K562 (cell line): Measurements from ENCODE around the gene CBLIF. TPM values are rescaled to one million over a fixed set of nuclear protein-coding genes. Genes with fewer than 3 reads are reported as not detected.

Experiments used
- ATAC-seq: fragments of 200-7000 bp; cut with Tn5 transposase; 3 replicates; pipeline ENCODE4 v1.9.1; 2020; ENCODE audit warnings: moderate library complexity
- BruUV-seq: library from RNA; stranded (reverse); fragments of 400-500 nt; replicated peaks from 2 replicates; lab custom pipeline; 2021; lab: Mats Ljungman, UMichigan
- CTCF ChIA-PET: fragments of 300-600 bp; formaldehyde crosslinking; extraction: SDS; loops from one replicate; lab custom pipeline; 2021; ENCODE audit warnings: low intra/inter-chr PET ratio; lab: Yijun Ruan, JAX
- POLR2A ChIA-PET: fragments of 300-600, 350-650 bp; sonication (Branson Sonifier 250); formaldehyde crosslinking; extraction: SDS; loops from one replicate; lab custom pipeline; 2021; ENCODE audit warnings: antibody characterized with exemption, inconsistent platforms; lab: Yijun Ruan, JAX
- DNase-seq, 4 experiments: peaks; one replicate each; pipeline versions ENCODE4 v3.0.0 to v3.0.0-alpha.2; 2011 to 2018; ENCODE audit warnings: low spot score in 3 of 4, mixed read lengths in 3 of 4; ENCODE audit errors: extremely low read depth in 1 of 4
- FAIRE-seq: peaks from 2 replicates; lab custom pipeline; 2011; peaks lifted over from hg19 to GRCh38; lab: Jason Lieb, UNC
- H2AFZ ChIP-seq: 2 replicates; pipeline ENCODE4 v1.6.0; 2011; ENCODE audit warnings: low read depth, low read length, control low read depth, inconsistent platforms
- H3K27ac ChIP-seq: fragments of 200-600 bp; 3 replicates; pipeline ENCODE4 v1.8.0; 2011; ENCODE audit warnings: low read depth, mild to moderate bottlenecking, control low read depth, inconsistent platforms, low read length, moderate library complexity, mixed read lengths; ENCODE audit errors: extremely low read depth
- H3K27me3 ChIP-seq, 2 experiments: fragments of 300-600 bp in 1 of 2; 2 replicates in 1 of 2; 3 replicates in 1 of 2; pipeline versions ENCODE4 v1.6.0 to v1.8.0; 2011; ENCODE audit warnings: inconsistent platforms in 2 of 2, low read length in 2 of 2, mild to moderate bottlenecking in 1 of 2, mixed read lengths in 1 of 2, moderate library complexity in 1 of 2; ENCODE audit not compliant: control insufficient read depth in 2 of 2, insufficient read depth in 2 of 2
- H3K36me3 ChIP-seq: fragments of 300-600 bp; 3 replicates; pipeline ENCODE4 v1.8.0; 2011; ENCODE audit warnings: mild to moderate bottlenecking, low read length, inconsistent platforms; ENCODE audit not compliant: control insufficient read depth, insufficient read depth
- H3K4me1 ChIP-seq, 2 experiments: fragments of 200-600 bp in 1 of 2; replicated peaks in 1 of 2; 2 replicates in 1 of 2; 3 replicates in 1 of 2; pipeline versions ENCODE4 v1.5.1 to v1.8.0; 2011; ENCODE audit warnings: inconsistent platforms in 2 of 2, low read length in 2 of 2, mild to moderate bottlenecking in 1 of 2, mixed read lengths in 1 of 2, moderate library complexity in 1 of 2; ENCODE audit not compliant: control insufficient read depth in 2 of 2, insufficient read depth in 2 of 2
- H3K4me2 ChIP-seq: 2 replicates; pipeline ENCODE4 v1.6.1; 2011; ENCODE audit warnings: low read length, control low read depth, inconsistent platforms, mixed read lengths; ENCODE audit not compliant: insufficient read depth
- H3K4me3 ChIP-seq: fragments of 200-600 bp; sonication (generic), shearing (Covaris generic); 2 replicates; pipeline ENCODE4 v1.5.1; 2016; ENCODE audit warnings: control low read depth, inconsistent platforms
- H3K79me2 ChIP-seq: fragments of 200-600 bp; 3 replicates; pipeline ENCODE4 v1.8.0; 2011; ENCODE audit warnings: low read length, inconsistent platforms; ENCODE audit not compliant: control insufficient read depth, insufficient read depth
- H3K9ac ChIP-seq, 2 experiments: 2 replicates each; pipeline versions ENCODE4 v1.6.0 to v1.6.1; 2011; ENCODE audit warnings: low read depth in 2 of 2, low read length in 2 of 2, control low read depth in 1 of 2, inconsistent platforms in 1 of 2, mild to moderate bottlenecking in 1 of 2, mixed read lengths in 1 of 2; ENCODE audit not compliant: insufficient read depth in 1 of 2
- H3K9me1 ChIP-seq: one replicate; pipeline ENCODE4 v1.6.0; 2011; ENCODE audit warnings: inconsistent platforms, mild to moderate bottlenecking, low read length, moderate library complexity; ENCODE audit not compliant: control insufficient read depth, insufficient read depth
- H3K9me3 ChIP-seq: replicated peaks from 2 replicates; pipeline ENCODE4 v1.5.1; 2011; ENCODE audit warnings: low read depth, low read length, inconsistent platforms; ENCODE audit not compliant: control insufficient read depth, insufficient read depth
- H4K20me1 ChIP-seq: replicated peaks from 2 replicates; pipeline ENCODE4 v1.6.1; 2011; ENCODE audit warnings: low read length, inconsistent platforms, mixed read lengths; ENCODE audit not compliant: control insufficient read depth, insufficient read depth
- ARID3B ChIP-seq: fragments of 250-450 bp; sonication (Bioruptor Pico); IDR thresholded peaks from 2 replicates; pipeline ENCODE4 v1.4.0; 2020; ENCODE audit warnings: borderline replicate concordance
- GTF2A2 ChIP-seq: IDR thresholded peaks from 2 replicates; pipeline ENCODE4 v1.6.1; 2016; ENCODE audit warnings: mild to moderate bottlenecking, missing genetic modification characterization, missing compliant biosample characterization
- HNRNPH1 ChIP-seq: fragments of 200-400 bp; formaldehyde crosslinking; optimal IDR thresholded peaks from 2 replicates; pipeline ENCODE3; 2017; ENCODE audit warnings: low read depth, mild to moderate bottlenecking, low read length, moderate library complexity
- HOXB6 ChIP-seq: fragments of 250-450 bp; sonication (Bioruptor Pico); IDR thresholded peaks from 2 replicates; pipeline ENCODE4 v1.5.1; 2022; ENCODE audit warnings: mild to moderate bottlenecking, borderline replicate concordance
- IFI16 ChIP-seq: fragments of 250-450 bp; sonication (Bioruptor Pico); IDR thresholded peaks from 2 replicates; pipeline ENCODE4 v2.1.2; 2022; ENCODE audit warnings: mild to moderate bottlenecking, inconsistent platforms
- KDM4B ChIP-seq, 2 experiments: fragments of 450-650 bp in 1 of 2; sonication (generic) in 1 of 2; IDR thresholded peaks; 2 replicates each; pipeline ENCODE4 v1.6.1; 2016 to 2017; ENCODE audit warnings: borderline replicate concordance in 2 of 2, antibody characterized with exemption in 1 of 2, low read depth in 1 of 2, mild to moderate bottlenecking in 1 of 2
- PHF21A ChIP-seq: fragments of 450-650 bp; IDR thresholded peaks from 2 replicates; pipeline ENCODE4 v1.6.1; 2017; ENCODE audit warnings: low read depth, borderline replicate concordance
- PHTF2 ChIP-seq: fragments of 250-450 bp; sonication (Bioruptor Pico); IDR thresholded peaks from 2 replicates; pipeline ENCODE4 v1.5.0; 2021; ENCODE audit warnings: mild to moderate bottlenecking
- RBFOX2 ChIP-seq: fragments of 200-400 bp; formaldehyde crosslinking; IDR thresholded peaks from 2 replicates; pipeline ENCODE4 v1.6.1; 2017; ENCODE audit warnings: low read depth, mild to moderate bottlenecking, low read length, moderate library complexity
- RFX1 ChIP-seq: fragments of 450-650 bp; IDR thresholded peaks from 2 replicates; pipeline ENCODE4 v1.6.1; 2016; ENCODE audit warnings: mild to moderate bottlenecking, moderate library complexity
- SAFB2 ChIP-seq: fragments of 200-400 bp; formaldehyde crosslinking; IDR thresholded peaks from 2 replicates; pipeline ENCODE4 v1.6.1; 2018; ENCODE audit warnings: borderline replicate concordance, low read length, low read depth, moderate library complexity; ENCODE audit not compliant: severe bottlenecking
- ZNF174 ChIP-seq: fragments of 250-450 bp; sonication (Bioruptor Pico); IDR thresholded peaks from 2 replicates; pipeline ENCODE4 v1.4.0; 2020; ENCODE audit warnings: mild to moderate bottlenecking
- ZNF592 ChIP-seq: fragments of 450-650 bp; IDR thresholded peaks from 2 replicates; pipeline ENCODE4 v1.6.1; 2017; ENCODE audit warnings: antibody characterized with exemption, mild to moderate bottlenecking
- ZNF696 ChIP-seq: fragments of 250-450 bp; sonication (Bioruptor Pico); conservative IDR thresholded peaks from 2 replicates; pipeline ENCODE4 v1.4.0; 2020; ENCODE audit warnings: mild to moderate bottlenecking, moderate library complexity
- ZNF699 ChIP-seq: fragments of 250-450 bp; sonication (Bioruptor Pico); IDR thresholded peaks from 2 replicates; pipeline ENCODE4 v1.8.0; 2021; ENCODE audit warnings: mild to moderate bottlenecking, moderate library complexity; ENCODE audit not compliant: insufficient replicate concordance
- in situ Hi-C: fragments of 300-500 bp; cut with MboI; formaldehyde crosslinking; loops from 4 replicates; pipeline ENCODE4 v1.15.0; 2018; ENCODE audit warnings: inconsistent platforms, mixed read lengths
- intact Hi-C: fragments of 100-400 bp; cut with micrococcal nuclease; formaldehyde crosslinking; loops from 2 replicates; pipeline ENCODE4 v1.14.2; 2022
- polyA plus RNA-seq, 8 experiments: library from polyadenylated mRNA; depleted of rRNA in 4 of 8; stranded (reverse) in 5 of 8; unstranded in 3 of 8; fragments of >200 nt; fragmentation: Nextera tagmentation in 2 of 8; fragmentation: Illumina TruSeq in 1 of 8; extraction: Ambion mirVana in 2 of 8; extraction: Trizol in 1 of 8; gene quantifications; 2 replicates each; pipeline versions ENCODE4 v1.2.1 to v1.2.3, GENCODE V29; 2011 to 2014; ENCODE audit warnings: inconsistent platforms in 1 of 8, missing spikeins in 1 of 8
- total RNA-seq, 7 experiments: library from RNA; depleted of rRNA in 6 of 7; stranded (reverse); fragments of >200 nt in 6 of 7; fragmentation: Illumina TruSeq in 2 of 7; extraction: Trizol in 2 of 7; gene quantifications; 2 replicates each; pipeline versions ENCODE4 v1.2.1 to v1.2.3, GENCODE V29; 2011 to 2021; ENCODE audit warnings: low replicate concordance in 1 of 7

Gene CBLIF
- total and polyA plus RNA-seq, 9 of the 15 experiments (the other 6 are each of a cell fraction or from before 2014, with no cell fraction given) = 0.07 to 0.83 (median 0.54) TPM

- H3K4me2 ChIP-seq = no peak overlapping the region
- no peaks in the 10 kb centered on the region; a peak in 1 of 5 replicates for H3K4me1 ChIP-seq
- FAIRE-seq (no peak), DNase-seq (no peak), ATAC-seq (no peak)
- H3K36me3 ChIP-seq = no peaks in the 10 kb centered on the region
- H3K79me2 ChIP-seq = no peaks in the 10 kb centered on the region
- no peaks in the 10 kb centered on the region for H3K27me3 ChIP-seq
- intact Hi-C loops (no loop called here), in situ Hi-C loops (no loop called here)
- TF ChIP-seq SAFB2 (no peak), ARID3B (no peak), PHTF2 (CRISPR knock-in tag) (no peak), ZNF174 (CRISPR knock-in tag) (no peak), GTF2A2 (no peak), ZNF696 (CRISPR knock-in tag) (no peak), IFI16 (no peak), ZNF699 (no peak), KDM4B (IDR thresholded peaks at IDR 0.05; ENCODE audit: borderline replicate concordance in 2 of 2, low read depth in 1 of 2) (no peak), RFX1 (no peak), PHF21A (no peak), ZNF592 (no peak), RBFOX2 (no peak), HNRNPH1 (no peak), HOXB6 (CRISPR knock-in tag) (no peak)
- H2AFZ ChIP-seq = no peak overlapping the region
- ChIA-PET CTCF (no interaction called here), POLR2A (no interaction called here)
- H3K9me3 ChIP-seq = no peaks in the 10 kb centered on the region
- BruUV-seq = no TSS peak
- no peaks in the 10 kb centered on the region for H3K9me1 ChIP-seq
- no peak overlapping the region for H3K4me3 ChIP-seq
- H3K9ac ChIP-seq = no peak overlapping the region
- no peak overlapping the region for H3K27ac ChIP-seq
- no peaks in the 10 kb centered on the region for H4K20me1 ChIP-seq
Observed at GRCh38 chr11:59877325-59877724, 32.0 kb upstream of the CBLIF start.
